ENCODE results near the gene PIH1D1. TPM values are rescaled to one million over a fixed set of nuclear protein-coding genes. Genes with fewer than 3 reads are reported as not detected.

The PIH1D1 gene
- total RNA-seq, 1 experiment from 2014 or later = 166 TPM

- Histone ChIP-seq H4K91ac (ENCODE audit: insufficient read length, low read depth, low read length) (no peak overlapping the region), H3K4me2 (ENCODE audit: insufficient read depth, insufficient read length, low read length) (no peak overlapping the region), H3K23ac (ENCODE audit: insufficient read length, low read depth, low read length) (no peak overlapping the region), H3K4ac (ENCODE audit: low read depth, low read length) (no peak overlapping the region), H2BK12ac (ENCODE audit: insufficient read length, low read depth, low read length) (no peak overlapping the region), H3K27me3 (ENCODE audit: insufficient read depth, low read length) (no peaks in the 10 kb centered on the region), H4K5ac (ENCODE audit: insufficient read length, low read depth, low read length) (no peak overlapping the region), H3K23me2 (ENCODE audit: insufficient read length, low read depth, low read length, poor library complexity, severe bottlenecking) (peaks cover 13% of the 10 kb centered on the region), H3T11ph (ENCODE audit: low read length) (no peak overlapping the region), H3K79me2 (ENCODE audit: insufficient read depth, low read length) (peaks cover 18% of the 10 kb centered on the region), H4K8ac (replicated peaks; ENCODE audit: insufficient read length, low read depth, low read length) (no peak overlapping the region), H3K18ac (ENCODE audit: insufficient read length, low read depth, low read length) (no peak overlapping the region), H3K27ac (ENCODE audit: insufficient read length, low read depth, low read length) (no peak overlapping the region), H3K4me1 (ENCODE audit: insufficient read depth, low read length) (no peaks in the 10 kb centered on the region), H3K14ac (ENCODE audit: insufficient read depth, low read length) (no peak overlapping the region), H2BK120ac (ENCODE audit: low read depth, low read length, poor library complexity, severe bottlenecking) (no peak overlapping the region), H2AK5ac (ENCODE audit: insufficient read length, low read length) (no peak overlapping the region), H3K79me1 (ENCODE audit: insufficient read depth, low read depth, low read length, poor library complexity, severe bottlenecking) (no peaks in the 10 kb centered on the region), H2AFZ (ENCODE audit: low read length) (no peak overlapping the region), H4K20me1 (ENCODE audit: control insufficient read depth, insufficient read depth, insufficient read length) (no peaks in the 10 kb centered on the region), H3K9ac (ENCODE audit: extremely low read depth, insufficient read length, low read length) (no peak overlapping the region), H3K9me3 (ENCODE audit: control insufficient read depth, low read depth, low read length) (no peaks in the 10 kb centered on the region), H2BK15ac (ENCODE audit: low read depth, low read length) (no peak overlapping the region), H2BK20ac (ENCODE audit: low read depth, low read length, poor library complexity, severe bottlenecking) (no peak overlapping the region), H2BK5ac (ENCODE audit: insufficient read length, low read length) (no peak overlapping the region), H3K56ac (ENCODE audit: insufficient read length, low read depth, low read length) (no peak overlapping the region)
- peaks cover 12 to 14% of the 10 kb centered on the region in 2 experiments; a peak in 4 of 5 replicates for H3K9me3 Mint-ChIP-seq
- WGBS (ENCODE audit: extremely low coverage, insufficient read length, low lambda C conversion rate) = no CpG with 5 or more reads among the region's 7 CpGs
- peaks cover 38% of the 10 kb centered on the region in 3 experiments for H3K36me3 Mint-ChIP-seq (ENCODE audit: insufficient read depth in 1 of 3, low read depth in 3 of 3)
- peak overlapping the region; percentile 51 to 61 (median 59); a peak in 4 of 7 replicates for H3K27ac Mint-ChIP-seq
- peaks cover 11% of the 10 kb centered on the region; the same call in 1 of the 2 replicates for H3K27me3 Mint-ChIP-seq (ENCODE audit: low read depth)
- H3K4me1 Mint-ChIP-seq = peaks cover 13 to 20% of the 10 kb centered on the region in 2 experiments
- TF ChIP-seq CTCF (conservative IDR thresholded peaks at IDR 0.05) = no peak
- DNase-seq = peak; percentile 21
- H3K4me3 Mint-ChIP-seq = no peak overlapping the region
These were observed 34.6 kb upstream of the PIH1D1 start for GRCh38 chr19:49486232-49486631.

All from H9 (cell line).